Activated CD4-positive, alpha-beta memory T cell treated with anti-CD3 and anti-CD28 coated beads for 36 hours (primary cell): ENCODE results near the gene EFNB3. TPM values are rescaled to one million over a fixed set of nuclear protein-coding genes. Genes with fewer than 3 reads are reported as not detected.

Source experiments
- CTCF ChIA-PET: fragments of 350-600 bp; sonication (Branson Sonifier 250); formaldehyde crosslinking; loops from one replicate; lab custom pipeline; 2021; ENCODE audit warnings: antibody characterized with exemption, inconsistent platforms; lab: Charles Lee
- POLR2A ChIA-PET: fragments of 350-600 bp; sonication (Branson Sonifier 250); formaldehyde crosslinking; loops from one replicate; lab custom pipeline; 2021; ENCODE audit warnings: antibody characterized with exemption; lab: Charles Lee
- DNase-seq: peaks from one replicate; pipeline ENCODE4 v3.0.0-alpha.2; 2020
- H3K27ac Mint-ChIP-seq: one replicate; pipeline ENCODE4 v1.8.0; 2021; ENCODE audit warnings: mixed read lengths
- H3K27me3 Mint-ChIP-seq: one replicate; pipeline ENCODE4 v1.8.0; 2021; ENCODE audit warnings: mixed read lengths
- H3K36me3 Mint-ChIP-seq: one replicate; pipeline ENCODE4 v1.8.0; 2021; ENCODE audit warnings: mixed read lengths
- H3K4me1 Mint-ChIP-seq: one replicate; pipeline ENCODE4 v1.8.0; 2021; ENCODE audit warnings: low read depth, mixed read lengths
- H3K4me3 Mint-ChIP-seq: one replicate; pipeline ENCODE4 v1.8.0; 2021; ENCODE audit warnings: mild to moderate bottlenecking, mixed read lengths
- H3K9me3 Mint-ChIP-seq: one replicate; pipeline ENCODE4 v1.8.0; 2021; ENCODE audit warnings: mixed read lengths
- intact Hi-C: fragments of 100-400 bp; cut with micrococcal nuclease; formaldehyde crosslinking; loops from one replicate; pipeline ENCODE4 v1.15.1; 2023
- total RNA-seq, 2 experiments: library from RNA; stranded (reverse); gene quantifications; one replicate each; pipeline ENCODE4 v1.2.3, GENCODE V29; 2021

EFNB3 gene
- total RNA-seq, 2 experiments from 2014 or later, result not detected

DNA sequence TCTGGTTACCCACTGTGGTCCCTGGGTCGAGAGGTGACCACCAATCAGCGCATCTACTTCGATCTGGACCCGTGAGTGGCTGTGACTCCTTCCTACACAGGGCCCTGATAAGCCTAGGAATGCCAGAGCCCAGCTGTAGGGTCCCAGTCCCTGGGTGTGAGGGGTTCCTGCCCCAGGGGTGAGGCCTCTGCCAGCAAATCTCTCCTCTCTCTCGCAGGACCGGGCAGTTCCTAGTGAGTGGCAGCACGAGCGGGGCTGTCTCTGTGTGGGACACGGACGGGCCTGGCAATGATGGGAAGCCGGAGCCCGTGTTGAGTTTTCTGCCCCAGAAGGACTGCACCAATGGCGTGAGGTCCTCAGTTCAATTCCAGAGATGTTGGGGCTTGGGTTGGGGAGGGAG is 2.2 kb upstream of the EFNB3 start:
- H3K27me3 Mint-ChIP-seq, result peaks cover 42% of the 10 kb centered on the region
- no peak overlapping the region for H3K4me3 Mint-ChIP-seq
- DNase-seq, result no peak
- POLR2A ChIA-PET, result interaction anchor here (1.3 kb wide), 1 partner anchor 16 kb away, joined by 5 read pairs; the partner anchor contains the start of gene TP53
- H3K27ac Mint-ChIP-seq, result no peak overlapping the region
- H3K36me3 Mint-ChIP-seq, result peaks cover 30% of the 10 kb centered on the region
- CTCF ChIA-PET, result no interaction called here
- peaks cover 15% of the 10 kb centered on the region for H3K4me1 Mint-ChIP-seq
- intact Hi-C loops, result no loop called here
- H3K9me3 Mint-ChIP-seq, result no peaks in the 10 kb centered on the region

GRCh38 chr17:7703584-7704479 is 1.2 kb upstream of the EFNB3 start:
- peaks cover 45% of the 10 kb centered on the region for H3K27me3 Mint-ChIP-seq
- DNase-seq, result peak; percentile 24
- no peaks in the 10 kb centered on the region for H3K9me3 Mint-ChIP-seq
- H3K36me3 Mint-ChIP-seq, result peaks cover 27% of the 10 kb centered on the region
- peaks cover 15% of the 10 kb centered on the region for H3K4me1 Mint-ChIP-seq
- ChIA-PET POLR2A (interaction anchor here (1.3 kb wide), 1 partner anchor 17 kb away, joined by 5 read pairs; the partner anchor contains the start of gene TP53), CTCF (interaction anchor here (0.5 to 1.5 kb wide), 3 partner anchors 15 to 353 kb away, joined by 3 to 5 read pairs (median 3); partner anchors contain the start of gene WRAP53)
- intact Hi-C loops, result no loop called here
- no peak overlapping the region for H3K4me3 Mint-ChIP-seq
- no peak overlapping the region for H3K27ac Mint-ChIP-seq

- no peak for DNase-seq
- no peak overlapping the region for H3K27ac Mint-ChIP-seq
- ChIA-PET CTCF (no interaction called here), POLR2A (no interaction called here)
- H3K27me3 Mint-ChIP-seq, result peaks cover 53% of the 10 kb centered on the region
- H3K4me1 Mint-ChIP-seq, result peaks cover 20% of the 10 kb centered on the region
- H3K36me3 Mint-ChIP-seq, result peaks cover 25% of the 10 kb centered on the region
- H3K4me3 Mint-ChIP-seq, result peak overlapping the region; percentile 10
- intact Hi-C loops, result no loop called here
- no peaks in the 10 kb centered on the region for H3K9me3 Mint-ChIP-seq
Observed at GRCh38 chr17:7705269-7706255, 560 bp downstream of the EFNB3 start.

GRCh38 chr17:7706631-7707354 is 1.8 kb downstream of the EFNB3 start:
- ChIA-PET CTCF (interaction anchor here (0.7 to 1.0 kb wide), 2 partner anchors 76 to 410 kb away, joined by 3 read pairs; no protein-coding TSS in a partner anchor), POLR2A (no interaction called here)
- H3K4me1 Mint-ChIP-seq, result peaks cover 23% of the 10 kb centered on the region
- H3K4me3 Mint-ChIP-seq, result no peak overlapping the region
- no peak for DNase-seq
- no peak overlapping the region for H3K27ac Mint-ChIP-seq
- no peaks in the 10 kb centered on the region for H3K9me3 Mint-ChIP-seq
- intact Hi-C loops, result no loop called here
- peaks cover 62% of the 10 kb centered on the region for H3K27me3 Mint-ChIP-seq
- peaks cover 15% of the 10 kb centered on the region for H3K36me3 Mint-ChIP-seq

DNA sequence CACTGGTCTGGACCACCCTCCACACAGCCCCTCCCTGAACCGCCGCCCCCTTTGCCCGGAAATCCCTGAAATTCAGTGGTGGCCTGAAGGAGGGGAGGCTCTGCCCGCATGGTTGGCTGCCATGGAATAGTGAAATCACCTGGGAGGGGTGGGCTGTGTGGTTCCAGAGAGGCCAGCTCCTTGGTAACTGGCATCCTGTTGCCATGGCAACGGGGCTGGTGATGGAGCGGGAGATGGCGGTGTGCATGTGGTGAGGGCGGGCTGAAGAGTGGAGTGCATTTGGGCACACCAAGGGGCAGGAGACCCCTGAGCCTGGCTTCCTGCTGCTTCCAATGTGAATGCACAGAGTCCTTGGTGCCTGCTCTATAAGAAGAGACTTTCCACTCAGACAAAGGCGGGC is 2.4 kb downstream of the EFNB3 start:
- H3K4me1 Mint-ChIP-seq, result peaks cover 23% of the 10 kb centered on the region
- DNase-seq, result no peak
- H3K36me3 Mint-ChIP-seq, result peaks cover 11% of the 10 kb centered on the region
- ChIA-PET CTCF (interaction anchor here (1.0 kb wide), 1 partner anchor 411 kb away, joined by 3 read pairs; no protein-coding TSS in a partner anchor), POLR2A (no interaction called here)
- intact Hi-C loops, result no loop called here
- H3K4me3 Mint-ChIP-seq, result no peak overlapping the region
- H3K9me3 Mint-ChIP-seq, result no peaks in the 10 kb centered on the region
- peaks cover 65% of the 10 kb centered on the region for H3K27me3 Mint-ChIP-seq
- no peak overlapping the region for H3K27ac Mint-ChIP-seq

GRCh38 chr17:7707858-7708750 is 3.1 kb downstream of the EFNB3 start:
- ChIA-PET CTCF (no interaction called here), POLR2A (no interaction called here)
- Mint-ChIP-seq H3K4me1 (peaks cover 23% of the 10 kb centered on the region), H3K36me3 (peaks cover 5% of the 10 kb centered on the region), H3K4me3 (no peak overlapping the region), H3K27me3 (peaks cover 66% of the 10 kb centered on the region), H3K9me3 (no peaks in the 10 kb centered on the region), H3K27ac (no peak overlapping the region)
- intact Hi-C loops, result no loop called here
- no peak for DNase-seq

GRCh38 chr17:7709031-7709430 is 4.0 kb downstream of the EFNB3 start:
- Mint-ChIP-seq H3K4me3 (no peak overlapping the region), H3K27ac (no peak overlapping the region), H3K27me3 (peaks cover 66% of the 10 kb centered on the region), H3K9me3 (no peaks in the 10 kb centered on the region), H3K36me3 (no peaks in the 10 kb centered on the region), H3K4me1 (peaks cover 20% of the 10 kb centered on the region)
- ChIA-PET CTCF (interaction anchor here (1.1 kb wide), 1 partner anchor 21 kb away, joined by 3 read pairs; the partner anchor contains the start of gene WRAP53), POLR2A (no interaction called here)
- DNase-seq, result no peak
- intact Hi-C loops, result no loop called here

- H3K4me3 Mint-ChIP-seq, result no peak overlapping the region
- no peak overlapping the region for H3K27ac Mint-ChIP-seq
- H3K4me1 Mint-ChIP-seq, result peaks cover 12% of the 10 kb centered on the region
- H3K36me3 Mint-ChIP-seq, result no peaks in the 10 kb centered on the region
- ChIA-PET CTCF (interaction anchor here (1.0 to 1.3 kb wide), 4 partner anchors 22 to 83 kb away, joined by 3 to 4 read pairs (median 3); partner anchors contain the start of genes SAT2 and WRAP53), POLR2A (no interaction called here)
- no peaks in the 10 kb centered on the region for H3K9me3 Mint-ChIP-seq
- H3K27me3 Mint-ChIP-seq, result peaks cover 65% of the 10 kb centered on the region
- no peak for DNase-seq
- intact Hi-C loops, result no loop called here
Observed at GRCh38 chr17:7710301-7710700, 5.3 kb downstream of the EFNB3 start.

- intact Hi-C loops, result no loop called here
- Mint-ChIP-seq H3K36me3 (no peaks in the 10 kb centered on the region), H3K4me3 (no peak overlapping the region), H3K27ac (no peak overlapping the region), H3K27me3 (peaks cover 65% of the 10 kb centered on the region), H3K9me3 (no peaks in the 10 kb centered on the region), H3K4me1 (peaks cover 8% of the 10 kb centered on the region)
- CTCF ChIA-PET, result interaction anchor here (1.0 to 1.6 kb wide), 4 partner anchors 23 to 84 kb away, joined by 3 to 4 read pairs (median 3); partner anchors contain the start of genes SAT2 and WRAP53
- POLR2A ChIA-PET, result no interaction called here
- peak; percentile 20 for DNase-seq
Observed at GRCh38 chr17:7711051-7711755, 6.2 kb downstream of the EFNB3 start.

DNA sequence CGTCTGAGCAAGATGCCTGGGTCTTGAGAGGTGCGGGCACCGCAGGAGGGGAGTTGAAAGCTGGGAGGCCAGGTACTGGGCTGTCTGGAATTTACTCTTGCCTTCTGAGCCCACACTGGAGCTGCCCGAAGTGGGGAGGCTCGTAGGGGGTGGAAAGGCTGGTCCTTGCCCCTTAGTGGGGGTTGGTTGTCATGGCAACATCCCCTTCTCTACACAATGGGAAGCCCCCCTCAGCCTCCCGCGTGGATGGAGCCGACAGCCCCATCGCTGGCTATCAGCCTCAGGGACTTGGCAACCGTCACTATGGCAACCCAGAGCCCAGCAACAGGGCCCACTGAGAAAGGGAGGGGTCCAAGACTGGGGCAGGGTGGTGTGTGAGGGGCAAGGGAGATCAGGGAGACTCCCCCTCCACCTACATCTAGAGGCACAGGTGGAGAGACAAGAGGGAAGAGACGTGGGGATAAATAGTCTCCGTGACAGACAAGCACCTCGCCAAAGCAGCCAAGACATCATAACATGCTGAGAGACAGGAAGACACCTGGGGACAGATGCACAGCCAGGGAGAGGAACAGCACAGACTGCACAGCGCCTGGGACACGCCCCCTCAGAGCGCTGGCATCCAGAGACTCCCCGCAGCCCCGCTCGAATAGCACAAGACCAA is 7.2 kb downstream of the EFNB3 start:
- intact Hi-C loops, result no loop called here

More for the DNA sequence above, 7.2 kb downstream of the EFNB3 start:
- CTCF ChIA-PET, result interaction anchor here (1.6 kb wide), 1 partner anchor 24 kb away, joined by 3 read pairs; the partner anchor contains the start of gene WRAP53
- H3K4me3 Mint-ChIP-seq, result no peak overlapping the region
- peaks cover 66% of the 10 kb centered on the region for H3K27me3 Mint-ChIP-seq
- DNase-seq, result no peak
- H3K9me3 Mint-ChIP-seq, result no peaks in the 10 kb centered on the region
- no peak overlapping the region for H3K27ac Mint-ChIP-seq
- H3K36me3 Mint-ChIP-seq, result no peaks in the 10 kb centered on the region
- H3K4me1 Mint-ChIP-seq, result peaks cover 16% of the 10 kb centered on the region
- POLR2A ChIA-PET, result no interaction called here
